Measurements from ENCODE around the gene ANAPC16.

ANAPC16 gene

GRCh38 chr10:72253578-72253977 is 37.8 kb downstream of the ANAPC16 start:
- Histone ChIP-seq H3K36me3 (ENCODE audit: control insufficient read depth, insufficient read depth, low read length) (no peaks in the 10 kb centered on the region), H3K4me1 (ENCODE audit: control insufficient read depth, insufficient read depth, low read length) (peaks cover 5% of the 10 kb centered on the region; the same call in 1 of the 2 replicates), H3K4me3 (ENCODE audit: low read length) (no peak overlapping the region), H3K27ac (ENCODE audit: low read length) (no peak overlapping the region), H3K9me3 (ENCODE audit: control insufficient read depth, insufficient read depth, low read length) (no peaks in the 10 kb centered on the region), H3K27me3 (ENCODE audit: control insufficient read depth, insufficient read depth, low read length) (no peaks in the 10 kb centered on the region)
- WGBS (ENCODE audit: insufficient coverage, insufficient read length): no CpG with 5 or more reads among the region's 7 CpGs
- no peak for DNase-seq (ENCODE audit: low read depth, low spot score)

- Histone ChIP-seq H3K9me3 (ENCODE audit: control insufficient read depth, insufficient read depth, low read length) (no peaks in the 10 kb centered on the region), H3K4me1 (ENCODE audit: control insufficient read depth, insufficient read depth, low read length) (peaks cover 4% of the 10 kb centered on the region; the same call in 1 of the 2 replicates), H3K27me3 (ENCODE audit: control insufficient read depth, insufficient read depth, low read length) (no peaks in the 10 kb centered on the region), H3K4me3 (ENCODE audit: low read length) (no peak overlapping the region), H3K36me3 (ENCODE audit: control insufficient read depth, insufficient read depth, low read length) (no peaks in the 10 kb centered on the region), H3K27ac (ENCODE audit: low read length) (no peak overlapping the region)
- no CpG with 5 or more reads among the region's 15 CpGs for WGBS (ENCODE audit: insufficient coverage, insufficient read length)
- no peak for DNase-seq (ENCODE audit: low read depth, low spot score)
These were observed 39.2 kb downstream of the ANAPC16 start for GRCh38 chr10:72254813-72255568.

GRCh38 chr10:72255977-72256729 is 40.3 kb downstream of the ANAPC16 start:
- Histone ChIP-seq H3K9me3 (ENCODE audit: control insufficient read depth, insufficient read depth, low read length) (no peaks in the 10 kb centered on the region), H3K27ac (ENCODE audit: low read length) (no peak overlapping the region), H3K4me1 (ENCODE audit: control insufficient read depth, insufficient read depth, low read length) (peaks cover 9% of the 10 kb centered on the region), H3K36me3 (ENCODE audit: control insufficient read depth, insufficient read depth, low read length) (no peaks in the 10 kb centered on the region), H3K4me3 (ENCODE audit: low read length) (no peak overlapping the region), H3K27me3 (ENCODE audit: control insufficient read depth, insufficient read depth, low read length) (no peaks in the 10 kb centered on the region)
- WGBS (ENCODE audit: insufficient coverage, insufficient read length): no CpG with 5 or more reads among the region's 6 CpGs
- no peak for DNase-seq (ENCODE audit: low read depth, low spot score)

GRCh38 chr10:72257051-72257892 is 41.5 kb downstream of the ANAPC16 start:
- H3K27me3 ChIP-seq (ENCODE audit: control insufficient read depth, insufficient read depth, low read length): no peaks in the 10 kb centered on the region
- no peak overlapping the region for H3K4me3 ChIP-seq (ENCODE audit: low read length)
- no peaks in the 10 kb centered on the region for H3K9me3 ChIP-seq (ENCODE audit: control insufficient read depth, insufficient read depth, low read length)
- DNase-seq (ENCODE audit: low read depth, low spot score): no peak
- no CpG with 5 or more reads among the region's 8 CpGs for WGBS (ENCODE audit: insufficient coverage, insufficient read length)
- peaks cover 9% of the 10 kb centered on the region for H3K4me1 ChIP-seq (ENCODE audit: control insufficient read depth, insufficient read depth, low read length)
- no peaks in the 10 kb centered on the region for H3K36me3 ChIP-seq (ENCODE audit: control insufficient read depth, insufficient read depth, low read length)
- H3K27ac ChIP-seq (ENCODE audit: low read length): no peak overlapping the region

GRCh38 chr10:72258617-72259016 is 42.8 kb downstream of the ANAPC16 start:
- no peaks in the 10 kb centered on the region for H3K9me3 ChIP-seq (ENCODE audit: control insufficient read depth, insufficient read depth, low read length)
- no peaks in the 10 kb centered on the region for H3K27me3 ChIP-seq (ENCODE audit: control insufficient read depth, insufficient read depth, low read length)
- no CpG with 5 or more reads among the region's 4 CpGs for WGBS (ENCODE audit: insufficient coverage, insufficient read length)
- peaks cover 9% of the 10 kb centered on the region for H3K4me1 ChIP-seq (ENCODE audit: control insufficient read depth, insufficient read depth, low read length)
- H3K27ac ChIP-seq (ENCODE audit: low read length): no peak overlapping the region
- no peak overlapping the region for H3K4me3 ChIP-seq (ENCODE audit: low read length)
- DNase-seq (ENCODE audit: low read depth, low spot score): no peak
- no peaks in the 10 kb centered on the region for H3K36me3 ChIP-seq (ENCODE audit: control insufficient read depth, insufficient read depth, low read length)

GRCh38 chr10:72259491-72260238 is 43.9 kb downstream of the ANAPC16 start:
- no peak overlapping the region for H3K4me3 ChIP-seq (ENCODE audit: low read length)
- WGBS (ENCODE audit: insufficient coverage, insufficient read length): no CpG with 5 or more reads among the region's 5 CpGs
- H3K27me3 ChIP-seq (ENCODE audit: control insufficient read depth, insufficient read depth, low read length): no peaks in the 10 kb centered on the region
- peaks cover 9% of the 10 kb centered on the region for H3K4me1 ChIP-seq (ENCODE audit: control insufficient read depth, insufficient read depth, low read length)
- no peak overlapping the region for H3K27ac ChIP-seq (ENCODE audit: low read length)
- H3K36me3 ChIP-seq (ENCODE audit: control insufficient read depth, insufficient read depth, low read length): no peaks in the 10 kb centered on the region
- no peak for DNase-seq (ENCODE audit: low read depth, low spot score)
- no peaks in the 10 kb centered on the region for H3K9me3 ChIP-seq (ENCODE audit: control insufficient read depth, insufficient read depth, low read length)

GRCh38 chr10:72260239-72260975 is 44.6 kb downstream of the ANAPC16 start:
- no peak overlapping the region for H3K27ac ChIP-seq (ENCODE audit: low read length)
- WGBS (ENCODE audit: insufficient coverage, insufficient read length): no CpG with 5 or more reads among the region's 19 CpGs
- no peak overlapping the region; the same call in 1 of the 2 replicates for H3K4me3 ChIP-seq (ENCODE audit: low read length)
- H3K4me1 ChIP-seq (ENCODE audit: control insufficient read depth, insufficient read depth, low read length): peaks cover 6% of the 10 kb centered on the region
- H3K9me3 ChIP-seq (ENCODE audit: control insufficient read depth, insufficient read depth, low read length): no peaks in the 10 kb centered on the region
- H3K36me3 ChIP-seq (ENCODE audit: control insufficient read depth, insufficient read depth, low read length): no peaks in the 10 kb centered on the region
- H3K27me3 ChIP-seq (ENCODE audit: control insufficient read depth, insufficient read depth, low read length): no peaks in the 10 kb centered on the region
- peak; percentile 84 for DNase-seq (ENCODE audit: low read depth, low spot score)

GRCh38 chr10:72260976-72261783 is 45.4 kb downstream of the ANAPC16 start:
- DNase-seq (ENCODE audit: low read depth, low spot score): peak; percentile 92
- Histone ChIP-seq H3K27ac (ENCODE audit: low read length) (no peak overlapping the region), H3K9me3 (ENCODE audit: control insufficient read depth, insufficient read depth, low read length) (no peaks in the 10 kb centered on the region), H3K4me1 (ENCODE audit: control insufficient read depth, insufficient read depth, low read length) (peaks cover 6% of the 10 kb centered on the region), H3K36me3 (ENCODE audit: control insufficient read depth, insufficient read depth, low read length) (no peaks in the 10 kb centered on the region), H3K27me3 (ENCODE audit: control insufficient read depth, insufficient read depth, low read length) (no peaks in the 10 kb centered on the region), H3K4me3 (ENCODE audit: low read length) (peak overlapping the region; percentile 18; the same call in 1 of the 2 replicates)
- WGBS (ENCODE audit: insufficient coverage, insufficient read length): no CpG with 5 or more reads among the region's 30 CpGs
